ENCODE measurements around the gene LACRT.

The LACRT gene

DNA sequence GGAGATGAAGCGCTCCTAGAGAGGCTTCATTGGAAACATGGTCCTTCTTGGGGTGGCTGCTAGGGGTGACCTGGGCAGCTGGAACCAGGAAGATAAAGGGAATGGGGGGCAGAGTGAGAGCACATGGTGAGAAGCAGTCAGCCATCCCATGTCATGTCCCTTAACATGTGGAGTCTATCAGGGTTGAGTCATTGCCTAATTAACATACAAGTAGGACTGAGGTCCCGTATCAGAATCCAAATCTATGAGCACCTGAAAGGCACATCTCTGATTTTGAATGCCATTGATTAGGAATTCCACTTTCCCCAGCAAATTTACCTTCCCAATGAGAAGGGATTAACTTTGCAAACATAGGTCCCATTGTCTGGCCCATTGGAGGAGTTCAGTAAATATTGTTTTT is 25.9 kb downstream of the LACRT start:
- no peak for DNase-seq (ENCODE audit: low read depth)
- TF ChIP-seq, protein P1, sequence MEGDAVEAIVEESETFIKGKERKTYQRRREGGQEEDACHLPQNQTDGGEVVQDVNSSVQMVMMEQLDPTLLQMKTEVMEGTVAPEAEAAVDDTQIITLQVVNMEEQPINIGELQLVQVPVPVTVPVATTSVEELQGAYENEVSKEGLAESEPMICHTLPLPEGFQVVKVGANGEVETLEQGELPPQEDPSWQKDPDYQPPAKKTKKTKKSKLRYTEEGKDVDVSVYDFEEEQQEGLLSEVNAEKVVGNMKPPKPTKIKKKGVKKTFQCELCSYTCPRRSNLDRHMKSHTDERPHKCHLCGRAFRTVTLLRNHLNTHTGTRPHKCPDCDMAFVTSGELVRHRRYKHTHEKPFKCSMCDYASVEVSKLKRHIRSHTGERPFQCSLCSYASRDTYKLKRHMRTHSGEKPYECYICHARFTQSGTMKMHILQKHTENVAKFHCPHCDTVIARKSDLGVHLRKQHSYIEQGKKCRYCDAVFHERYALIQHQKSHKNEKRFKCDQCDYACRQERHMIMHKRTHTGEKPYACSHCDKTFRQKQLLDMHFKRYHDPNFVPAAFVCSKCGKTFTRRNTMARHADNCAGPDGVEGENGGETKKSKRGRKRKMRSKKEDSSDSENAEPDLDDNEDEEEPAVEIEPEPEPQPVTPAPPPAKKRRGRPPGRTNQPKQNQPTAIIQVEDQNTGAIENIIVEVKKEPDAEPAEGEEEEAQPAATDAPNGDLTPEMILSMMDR (conservative IDR thresholded peaks at IDR 0.05; ENCODE audit: low read depth, low read length) = no peak

DNA sequence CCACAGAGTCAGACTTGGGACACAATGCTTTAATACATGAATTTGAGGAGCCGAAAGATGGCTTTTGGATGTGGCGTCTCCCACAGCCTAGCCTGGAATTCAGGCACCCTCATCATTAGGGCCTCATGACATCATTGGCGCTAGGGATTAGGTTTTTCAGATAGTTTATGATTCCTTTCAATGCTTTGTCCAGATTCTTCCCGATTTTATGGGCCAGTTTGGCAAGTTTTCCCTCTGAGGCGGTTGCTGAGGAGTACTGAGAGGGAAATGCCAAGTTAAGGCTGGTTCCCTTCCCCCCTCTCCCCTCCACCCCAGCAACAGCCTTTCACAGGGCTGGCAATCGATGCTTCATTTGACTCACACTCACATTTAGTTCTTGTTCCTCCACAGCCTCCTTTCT is 26.5 kb downstream of the LACRT start:
- TF ChIP-seq, protein P1 (conservative IDR thresholded peaks at IDR 0.05; ENCODE audit: low read depth, low read length) = no peak
- no peak for DNase-seq (ENCODE audit: low read depth)
- H3K4me3 ChIP-seq (ENCODE audit: low read length) = no peak overlapping the region

More for the DNA sequence above, 25.9 kb downstream of the LACRT start:
- no peak overlapping the region for H3K4me3 ChIP-seq (ENCODE audit: low read length)

GRCh38 chr12:54606556-54606955 is 28.1 kb downstream of the LACRT start:
- no peak for DNase-seq (ENCODE audit: low read depth)
- TF ChIP-seq, protein P1 (conservative IDR thresholded peaks at IDR 0.05; ENCODE audit: low read depth, low read length) = no peak
- H3K4me3 ChIP-seq (ENCODE audit: low read length) = no peak overlapping the region

- TF ChIP-seq, protein P1 (conservative IDR thresholded peaks at IDR 0.05; ENCODE audit: low read depth, low read length) = no peak
- no peak overlapping the region for H3K4me3 ChIP-seq (ENCODE audit: low read length)
- no peak for DNase-seq (ENCODE audit: low read depth)
These were observed 29.3 kb downstream of the LACRT start for GRCh38 chr12:54605138-54605970.

GRCh38 chr12:54604436-54604835 is 30.3 kb downstream of the LACRT start:
- no peak for DNase-seq (ENCODE audit: low read depth)
- no peak overlapping the region for H3K4me3 ChIP-seq (ENCODE audit: low read length)
- TF ChIP-seq, protein P1 (conservative IDR thresholded peaks at IDR 0.05; ENCODE audit: low read depth, low read length) = no peak

DNA sequence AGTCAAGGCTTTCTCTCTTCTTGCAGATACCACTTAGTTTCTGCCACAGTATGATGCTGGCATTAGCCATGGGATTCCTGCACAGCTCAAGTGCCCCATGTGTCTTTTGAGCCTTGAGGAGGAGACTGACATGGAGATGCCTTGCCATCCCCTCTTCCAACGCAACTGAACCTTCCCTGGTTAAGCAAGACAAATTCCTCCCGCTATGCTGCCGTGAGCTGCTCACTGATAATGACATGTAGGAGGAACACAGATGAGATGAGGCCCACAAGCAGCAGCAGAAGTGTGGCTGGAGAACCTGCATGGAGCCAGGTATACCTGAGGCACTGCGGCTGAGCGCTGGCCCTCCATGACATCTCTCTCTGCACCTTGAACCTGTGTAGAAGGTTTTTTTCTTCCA is 30.8 kb downstream of the LACRT start:
- TF ChIP-seq, protein P1 (conservative IDR thresholded peaks at IDR 0.05; ENCODE audit: low read depth, low read length) = no peak
- H3K4me3 ChIP-seq (ENCODE audit: low read length) = no peak overlapping the region
- no peak for DNase-seq (ENCODE audit: low read depth)

Measured in retinal pigment epithelial cell (primary cell).